Breast epithelium (tissue), 4 donors: Measurements from ENCODE around the gene GLIS2. TPM values are rescaled to one million over a fixed set of nuclear protein-coding genes. Genes with fewer than 3 reads are reported as not detected.

Experiments
- DNase-seq, 2 donors: peaks; one replicate each; pipeline ENCODE4 v3.0.0-alpha.2; 2019; ENCODE audit warnings: low spot score in 2 of 2
- H3K27ac ChIP-seq, 2 donors: fragments of 200-600 bp; sonication (generic) in 1 of 2; one replicate each; pipeline ENCODE4 v1.5.1; 2016 to 2019; ENCODE audit warnings: mild to moderate bottlenecking in 1 of 2
- H3K27me3 ChIP-seq, 2 donors: fragments of 200-600 bp; sonication (generic) in 1 of 2; one replicate each; pipeline versions ENCODE4 v1.5.1 to v1.6.0; 2017 to 2019; ENCODE audit warnings: control low read depth in 1 of 2, mild to moderate bottlenecking in 1 of 2
- H3K36me3 ChIP-seq: fragments of 200-600 bp; one replicate; pipeline ENCODE4 v1.5.1; 2019
- H3K4me1 ChIP-seq, 2 donors: fragments of 200-600 bp; sonication (generic); one replicate each; pipeline ENCODE4 v1.5.1; 2016 to 2019; ENCODE audit warnings: control low read depth in 1 of 2
- H3K4me3 ChIP-seq, 3 donors: fragments of 200-600 bp; sonication (generic); 1 replicate in 2 of 3; 2 replicates in 1 of 3; pipeline ENCODE4 v1.5.1; 2016 to 2019; ENCODE audit warnings: mild to moderate bottlenecking in 3 of 3, moderate library complexity in 2 of 3
- H3K9me3 ChIP-seq, 2 donors: fragments of 200-600 bp; sonication (generic) in 1 of 2; one replicate each; pipeline ENCODE4 v1.5.1; 2016 to 2019; ENCODE audit warnings: control low read depth in 1 of 2
- POLR2A ChIP-seq: fragments of 450-650 bp; IDR thresholded peaks from one replicate; pipeline ENCODE4 v1.6.1; 2016; ENCODE audit warnings: antibody characterized with exemption, mild to moderate bottlenecking, moderate library complexity
- POLR2AphosphoS5 ChIP-seq, 3 donors: sonication (generic); formaldehyde crosslinking; IDR thresholded peaks; one replicate each; pipeline ENCODE4 v1.6.1; 2017; ENCODE audit warnings: antibody characterized with exemption in 3 of 3
- intact Hi-C: fragments of 100-400 bp; cut with DNase I; formaldehyde crosslinking; loops from one replicate; pipeline ENCODE4 v1.15.1; 2023; ENCODE audit warnings: low total_unique reads
- total RNA-seq, 3 donors: library from RNA; depleted of rRNA; stranded (reverse); fragments of >200 nt; gene quantifications; one replicate each; pipeline ENCODE4 v1.1.0, GENCODE V29; 2016
- TF ChIP-seq, protein P1 (sequence below), 3 donors: fragments of 450-650 bp; IDR thresholded peaks; one replicate each; pipeline ENCODE4 v1.5.1; 2016 to 2017; ENCODE audit warnings: antibody characterized with exemption in 3 of 3, mild to moderate bottlenecking in 3 of 3, moderate library complexity in 3 of 3

GLIS2 gene
- total RNA-seq, 3 donors from 2014 or later = 0.96 to 3.9 (median 1.5) TPM

DNA sequence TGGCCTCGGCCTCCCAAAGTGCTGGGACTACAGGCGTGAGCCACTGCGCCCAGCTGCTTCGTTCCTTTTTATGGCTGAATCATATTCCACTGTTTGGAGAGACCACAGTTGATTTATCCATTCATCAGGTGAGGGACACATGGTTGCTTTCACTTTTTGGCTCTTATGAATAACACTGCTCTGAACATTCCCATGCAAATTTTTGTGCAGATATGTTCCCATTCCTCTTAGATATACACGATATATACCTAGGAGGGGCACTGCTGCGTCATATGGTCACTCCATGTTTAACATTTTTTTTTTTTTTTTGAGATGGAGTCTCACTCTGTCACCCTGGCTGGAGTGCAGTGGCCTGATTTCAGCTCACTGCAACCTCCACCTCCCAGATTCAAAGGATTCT, 13.9 kb upstream of the GLIS2 start:
- no peak overlapping the region for H3K27ac ChIP-seq
- TF ChIP-seq POLR2AphosphoS5 (IDR thresholded peaks at IDR 0.05) (no peak), POLR2A (no peak)
- TF ChIP-seq, protein P1, sequence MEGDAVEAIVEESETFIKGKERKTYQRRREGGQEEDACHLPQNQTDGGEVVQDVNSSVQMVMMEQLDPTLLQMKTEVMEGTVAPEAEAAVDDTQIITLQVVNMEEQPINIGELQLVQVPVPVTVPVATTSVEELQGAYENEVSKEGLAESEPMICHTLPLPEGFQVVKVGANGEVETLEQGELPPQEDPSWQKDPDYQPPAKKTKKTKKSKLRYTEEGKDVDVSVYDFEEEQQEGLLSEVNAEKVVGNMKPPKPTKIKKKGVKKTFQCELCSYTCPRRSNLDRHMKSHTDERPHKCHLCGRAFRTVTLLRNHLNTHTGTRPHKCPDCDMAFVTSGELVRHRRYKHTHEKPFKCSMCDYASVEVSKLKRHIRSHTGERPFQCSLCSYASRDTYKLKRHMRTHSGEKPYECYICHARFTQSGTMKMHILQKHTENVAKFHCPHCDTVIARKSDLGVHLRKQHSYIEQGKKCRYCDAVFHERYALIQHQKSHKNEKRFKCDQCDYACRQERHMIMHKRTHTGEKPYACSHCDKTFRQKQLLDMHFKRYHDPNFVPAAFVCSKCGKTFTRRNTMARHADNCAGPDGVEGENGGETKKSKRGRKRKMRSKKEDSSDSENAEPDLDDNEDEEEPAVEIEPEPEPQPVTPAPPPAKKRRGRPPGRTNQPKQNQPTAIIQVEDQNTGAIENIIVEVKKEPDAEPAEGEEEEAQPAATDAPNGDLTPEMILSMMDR (IDR thresholded peaks at IDR 0.05) = no peak
- no peaks in the 10 kb centered on the region for H3K27me3 ChIP-seq
- no peaks in the 10 kb centered on the region for H3K9me3 ChIP-seq
- no peak overlapping the region for H3K4me3 ChIP-seq
- intact Hi-C loops = no loop called here
- H3K4me1 ChIP-seq = peaks cover 0 to 15% of the 10 kb centered on the region in 2 donors
- no peak for DNase-seq
- H3K36me3 ChIP-seq = no peaks in the 10 kb centered on the region

DNA sequence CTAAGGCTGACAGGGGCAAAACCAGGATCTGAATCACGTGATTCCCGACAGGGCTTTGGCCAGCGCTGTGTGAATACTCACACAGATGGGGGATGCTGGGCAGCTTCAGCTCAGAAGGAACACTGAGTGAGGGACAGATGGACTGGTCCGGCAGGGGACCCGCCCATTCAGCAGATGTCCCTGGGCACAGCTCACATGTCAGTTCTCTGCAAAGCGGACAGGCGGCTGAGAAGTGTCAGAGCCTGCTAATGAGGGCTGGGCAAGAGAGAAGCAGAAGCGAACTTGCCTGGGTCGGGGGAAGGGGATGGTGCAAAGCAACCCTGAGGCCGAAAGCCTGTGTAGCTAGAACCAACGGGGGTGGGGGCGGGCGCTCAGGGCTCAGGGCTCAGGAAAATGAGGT, 11.9 kb upstream of the GLIS2 start:
- Histone ChIP-seq H3K4me1 (peaks cover 0 to 14% of the 10 kb centered on the region in 2 donors), H3K27ac (no peak overlapping the region), H3K36me3 (no peaks in the 10 kb centered on the region), H3K4me3 (no peak overlapping the region), H3K27me3 (no peaks in the 10 kb centered on the region), H3K9me3 (no peaks in the 10 kb centered on the region)
- TF ChIP-seq, protein P1 (IDR thresholded peaks at IDR 0.05) = no peak
- TF ChIP-seq POLR2A = no peak
- no peak for TF ChIP-seq POLR2AphosphoS5 (IDR thresholded peaks at IDR 0.05)
- DNase-seq = no peak
- intact Hi-C loops = no loop called here

DNA sequence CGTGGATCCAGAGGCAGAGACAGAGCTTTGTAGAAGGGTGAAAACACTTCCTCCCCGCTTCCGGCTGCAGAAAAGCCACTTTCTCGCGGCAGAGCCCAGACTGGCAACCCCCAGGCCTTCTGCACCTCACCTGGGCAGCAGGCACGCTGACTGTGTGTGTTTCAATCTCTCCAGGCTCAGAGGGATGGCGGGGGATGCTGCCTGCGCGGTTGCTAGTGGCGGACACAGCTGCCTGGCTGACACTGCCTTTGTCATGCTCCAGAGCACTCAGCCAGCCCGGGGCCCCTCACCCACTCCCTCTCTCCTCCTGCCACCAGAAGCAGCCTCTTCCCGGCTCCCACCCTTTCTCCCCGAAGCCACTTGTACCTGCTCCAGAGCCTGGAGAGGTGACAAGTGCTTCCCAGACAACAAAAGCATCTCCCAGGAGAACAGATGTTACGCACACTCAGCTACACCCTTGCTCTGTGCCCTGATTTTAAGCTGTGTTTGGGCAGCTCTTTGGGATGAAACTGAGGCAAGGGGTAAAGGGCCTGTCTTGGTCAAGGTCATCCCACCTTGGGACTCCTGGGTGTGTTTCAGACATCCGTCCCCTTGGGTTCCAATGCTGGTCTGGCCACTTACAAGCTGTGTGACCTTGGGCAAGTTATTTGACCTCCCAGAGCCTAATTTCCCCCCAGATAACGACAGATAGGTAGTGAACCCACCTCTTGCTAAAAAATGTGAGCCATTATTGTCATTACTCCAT, 9.2 kb upstream of the GLIS2 start:
- Histone ChIP-seq H3K4me1 (peaks cover 0 to 9% of the 10 kb centered on the region in 2 donors), H3K9me3 (no peaks in the 10 kb centered on the region), H3K36me3 (no peaks in the 10 kb centered on the region), H3K27ac (peak overlapping the region; percentile 80 to 81), H3K4me3 (peak overlapping the region in 2 of 3 donors; percentile 54 to 64), H3K27me3 (no peaks in the 10 kb centered on the region)
- TF ChIP-seq, protein P1 (IDR thresholded peaks at IDR 0.05) = no peak
- TF ChIP-seq POLR2AphosphoS5 (IDR thresholded peaks at IDR 0.05) (no peak), POLR2A (no peak)
- no peak for DNase-seq
- intact Hi-C loops = no loop called here

DNA sequence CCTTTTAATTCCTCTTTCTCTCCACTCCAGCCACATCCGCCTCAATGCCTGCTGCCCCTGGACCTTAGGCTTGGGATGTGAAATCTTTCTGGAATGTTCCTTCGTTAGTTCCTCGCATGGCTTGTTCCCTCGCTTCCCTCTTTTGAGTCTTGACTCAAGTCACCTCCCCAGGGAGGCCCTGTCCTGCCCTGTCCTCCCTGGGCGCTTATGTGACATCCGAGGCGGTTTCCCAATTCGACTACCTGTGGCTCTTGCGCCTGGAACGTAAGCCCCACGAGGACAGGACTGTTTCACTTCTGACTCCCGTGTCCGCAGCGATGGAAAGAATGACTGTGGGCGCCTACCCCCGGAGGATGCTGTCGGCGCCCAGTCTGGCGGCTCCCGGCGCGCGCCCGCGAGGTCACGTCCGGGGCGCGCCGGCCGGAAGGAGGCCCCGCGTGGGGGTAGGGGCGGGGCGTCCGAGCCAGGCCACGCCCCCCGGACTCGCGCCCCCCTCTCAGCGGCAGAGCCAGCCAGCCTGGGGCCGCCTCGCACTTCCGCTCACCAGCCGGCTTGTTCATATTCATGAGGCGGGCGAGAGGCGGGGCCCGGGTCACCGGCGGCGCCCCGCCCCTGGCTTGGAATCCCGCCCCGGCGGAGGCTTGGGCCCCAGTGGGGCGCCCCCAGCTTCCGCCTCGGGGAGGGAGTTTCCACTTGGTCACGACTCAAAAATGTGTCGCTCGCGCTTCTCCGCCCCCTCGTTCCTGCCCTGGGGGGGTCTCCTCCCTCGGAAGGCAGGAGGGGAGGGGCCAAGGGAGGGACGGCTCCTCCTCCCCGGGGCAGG, 8.4 kb upstream of the GLIS2 start:
- TF ChIP-seq, protein P1 (IDR thresholded peaks at IDR 0.05) = no peak
- peak; percentile 45 to 71 (median 68) for TF ChIP-seq POLR2AphosphoS5 (IDR thresholded peaks at IDR 0.05)
- Histone ChIP-seq H3K9me3 (no peaks in the 10 kb centered on the region), H3K4me1 (peaks cover 0 to 9% of the 10 kb centered on the region in 2 donors), H3K27ac (peak overlapping the region; percentile 80 to 81), H3K27me3 (no peaks in the 10 kb centered on the region), H3K4me3 (peak overlapping the region; percentile 45 to 64 (median 54)), H3K36me3 (no peaks in the 10 kb centered on the region)
- intact Hi-C loops = no loop called here
- DNase-seq = peak; percentile 88 to 91
